GM19035 (cell line): ENCODE data around the gene MED17.

ENCODE experiments used
- ATAC-seq: cut with Tn5 transposase; IDR thresholded peaks from one replicate; pipeline ENCODE4 v1.9.1; 2021; ENCODE audit not compliant: unreplicated experiment

MED17 gene

GRCh38 chr11:93846411-93846810, 62.3 kb downstream of the MED17 start:
- no peak for ATAC-seq

DNA sequence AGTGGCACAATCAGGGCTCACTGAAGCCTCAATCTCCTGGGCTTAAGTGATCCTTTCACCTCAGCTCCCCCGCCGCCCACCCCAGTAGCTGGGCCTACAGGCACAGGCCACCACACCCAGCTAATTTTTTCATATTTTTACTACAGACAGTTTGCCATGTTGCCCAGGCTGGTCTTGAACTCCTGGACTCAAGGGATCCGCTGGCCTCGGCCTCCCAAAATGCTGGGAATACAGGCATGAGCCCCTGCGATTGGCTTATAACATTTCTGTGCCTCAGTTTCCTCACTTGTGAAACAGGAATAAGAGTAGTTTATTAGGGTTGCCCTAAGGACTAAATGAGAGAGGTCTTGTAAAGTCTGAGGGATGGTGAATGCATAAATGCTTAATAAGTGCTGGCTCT, 65.1 kb downstream of the MED17 start:
- ATAC-seq: no peak

- no peak for ATAC-seq
Measured at GRCh38 chr11:93849751-93850593, 65.9 kb downstream of the MED17 start.

GRCh38 chr11:93850594-93851018, 66.5 kb downstream of the MED17 start, which contains the start of gene VSTM5:
Gene VSTM5 (minus strand): TSS chr11:93850618. CDS start chr11:93850502, 116 bp downstream.
- no peak for ATAC-seq

- no peak for ATAC-seq
Measured at GRCh38 chr11:93852242-93852641, 68.2 kb downstream of the MED17 start.

DNA sequence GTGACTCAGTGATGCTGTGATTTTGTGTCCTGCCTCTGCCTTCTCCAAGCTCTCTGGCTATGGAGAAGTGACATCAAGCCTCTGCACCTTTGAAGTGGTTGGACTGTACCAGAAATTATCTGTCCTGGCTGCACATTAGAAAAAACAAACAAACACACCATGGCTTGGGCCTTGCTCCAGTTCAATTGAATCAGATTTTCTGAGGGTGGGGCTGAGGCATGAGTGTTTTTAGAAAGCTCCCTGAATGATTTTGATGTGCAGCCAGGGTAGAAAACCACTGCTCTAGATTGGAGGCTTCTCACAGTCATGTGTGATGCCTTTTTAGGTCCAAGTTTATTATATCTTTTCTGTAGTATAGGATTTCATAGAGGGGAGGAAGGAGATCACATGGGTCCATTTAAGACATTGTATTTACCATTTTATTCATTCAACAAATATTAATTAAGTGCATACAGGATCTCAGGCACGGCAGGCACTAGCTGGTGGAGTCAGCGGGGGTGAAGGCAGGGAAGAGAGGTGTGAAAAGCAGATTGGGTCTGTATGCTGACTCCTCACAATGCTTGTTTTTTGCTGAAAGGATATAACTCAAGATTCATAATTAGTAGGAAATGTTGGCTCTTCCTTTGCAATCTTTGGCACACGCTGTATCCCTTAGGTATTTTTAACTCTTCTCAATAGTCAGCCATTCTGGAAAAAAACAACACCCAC, 73.5 kb downstream of the MED17 start:
- ATAC-seq: no peak

DNA sequence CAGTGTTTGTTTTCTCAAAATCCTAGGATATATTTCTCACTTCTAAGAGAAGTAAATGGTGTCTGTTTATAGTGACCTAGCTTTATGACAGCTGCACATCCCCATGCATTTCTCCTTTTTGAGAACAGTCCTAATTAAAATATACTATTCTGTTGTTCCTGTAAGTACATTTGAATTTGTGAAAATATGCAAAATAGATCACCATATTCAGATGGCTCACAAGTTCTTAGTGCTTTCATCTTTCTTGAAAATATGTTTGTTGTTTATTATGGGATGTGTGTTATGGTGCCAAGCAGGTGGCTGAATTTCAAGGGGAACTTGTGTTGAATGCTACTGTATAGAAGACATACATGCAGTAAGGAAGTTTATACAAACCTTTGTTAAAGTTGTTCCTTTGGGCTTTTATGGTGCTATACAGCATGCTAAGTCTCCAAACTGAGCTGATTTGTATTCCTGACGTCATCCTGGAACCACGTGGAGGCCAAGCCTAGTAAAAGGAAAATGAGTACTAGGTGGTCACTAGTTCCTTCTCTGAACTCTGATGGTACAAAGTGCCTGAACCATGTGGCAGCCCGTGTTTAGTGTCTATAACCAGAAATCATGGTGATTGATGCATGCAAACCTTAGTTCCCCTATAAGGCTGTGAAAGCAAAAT, 74.2 kb downstream of the MED17 start:
- ATAC-seq: no peak

DNA sequence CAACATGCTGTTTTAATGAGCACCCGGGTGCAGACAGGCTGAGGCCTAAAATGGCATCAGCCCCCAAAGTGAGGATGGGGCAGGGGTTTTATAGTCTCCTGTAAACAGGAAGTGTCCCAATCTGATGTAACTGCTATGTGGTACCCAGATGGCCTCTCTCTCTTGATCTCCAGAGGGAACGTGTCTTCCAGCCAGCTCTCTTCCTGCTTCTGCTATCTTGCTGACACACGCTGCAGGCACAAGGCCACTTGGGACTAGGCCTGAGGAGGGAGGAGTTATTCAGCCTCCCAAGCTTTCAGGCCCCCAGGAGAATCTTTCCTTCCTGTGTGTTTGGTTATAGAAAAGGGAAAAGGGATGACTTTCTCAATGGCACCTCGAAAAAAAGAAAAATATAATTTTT, 77.7 kb downstream of the MED17 start:
- no peak for ATAC-seq
